ENCODE measurements around the gene TARS1.
A peak's percentile ranks its signal among the peaks of the same experiment; 100 is the strongest.

Gene TARS1

GRCh38 chr5:33440482-33441240, at the start of gene TARS1:
TSS of gene TARS1 (plus strand) at chr5:33440965. CDS start at chr5:33441087, 122 bp downstream.
- DNase-seq = peak; percentile 99 to 100 (median 100)

GRCh38 chr5:33398501-33398900, 42.3 kb upstream of the TARS1 start:
- no peak for DNase-seq

- DNase-seq = no peak
Measured at GRCh38 chr5:33400675-33401074, 40.1 kb upstream of the TARS1 start.

GRCh38 chr5:33401482-33402390, 39.0 kb upstream of the TARS1 start:
- no peak for DNase-seq

GRCh38 chr5:33403187-33403586, 37.6 kb upstream of the TARS1 start:
- no peak for DNase-seq

- no peak for DNase-seq
Measured at GRCh38 chr5:33408816-33409215, 31.9 kb upstream of the TARS1 start.

GRCh38 chr5:33409435-33410170, 31.2 kb upstream of the TARS1 start:
- no peak for DNase-seq

- DNase-seq = no peak
Measured at GRCh38 chr5:33410221-33410620, 30.5 kb upstream of the TARS1 start.

- DNase-seq = no peak
Measured at GRCh38 chr5:33411498-33411897, 29.3 kb upstream of the TARS1 start.

GRCh38 chr5:33415811-33416354, 24.9 kb upstream of the TARS1 start:
- DNase-seq = no peak

- no peak for DNase-seq
Measured at GRCh38 chr5:33417632-33418031, 23.1 kb upstream of the TARS1 start.

GRCh38 chr5:33420946-33421345, 19.8 kb upstream of the TARS1 start:
- no peak for DNase-seq

- DNase-seq = no peak
Measured at GRCh38 chr5:33422191-33422590, 18.6 kb upstream of the TARS1 start.

GRCh38 chr5:33423018-33423630, 17.6 kb upstream of the TARS1 start:
- DNase-seq = peak in 1 of 3 experiments; percentile 7

- no peak for DNase-seq
Measured at GRCh38 chr5:33425314-33425713, 15.5 kb upstream of the TARS1 start.

- no peak for DNase-seq
Measured at GRCh38 chr5:33430983-33431382, 9.8 kb upstream of the TARS1 start.

- no peak for DNase-seq
Measured at GRCh38 chr5:33432656-33433055, 8.1 kb upstream of the TARS1 start.

GRCh38 chr5:33433303-33434240, 7.2 kb upstream of the TARS1 start:
- no peak for DNase-seq

GRCh38 chr5:33435893-33436490, 4.8 kb upstream of the TARS1 start:
- DNase-seq = peak; percentile 46 to 81 (median 78)

- DNase-seq = no peak
Measured at GRCh38 chr5:33438996-33439395, 1.8 kb upstream of the TARS1 start.

All from NCI-H1417 (cell line).